Measurements from ENCODE around the gene IL6R. TPM values are rescaled to one million over a fixed set of nuclear protein-coding genes. Genes with fewer than 3 reads are reported as not detected.
A peak's percentile ranks its signal among the peaks of the same experiment; 100 is the strongest.

The IL6R gene
- total RNA-seq, 2 experiments from 2014 or later: 9.1 to 9.3 TPM

DNA sequence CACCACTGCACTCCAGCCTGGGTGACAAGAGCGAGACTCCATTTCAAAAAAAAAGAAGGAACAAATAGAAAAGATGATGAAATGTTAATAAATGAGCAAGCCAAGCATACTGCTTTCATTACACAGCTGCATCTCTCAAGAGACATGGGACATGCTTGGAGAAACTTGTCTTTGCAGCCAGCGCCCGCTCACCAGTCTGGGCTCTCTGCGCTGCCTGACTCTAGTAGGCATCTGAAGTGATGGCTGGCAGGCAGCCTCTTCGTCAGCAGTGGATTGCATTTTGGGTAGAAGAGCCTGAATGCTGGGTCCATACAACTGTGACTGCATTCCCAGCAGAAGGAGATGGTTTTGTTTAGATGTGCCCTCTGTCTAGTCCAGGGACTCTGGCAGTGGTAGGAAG lies 48.0 kb downstream of the IL6R start:
- Mint-ChIP-seq H3K4me3 (no peak overlapping the region), H3K36me3 (ENCODE audit: low read depth) (peaks cover 17% of the 10 kb centered on the region), H3K4me1 (peaks cover 22% of the 10 kb centered on the region), H3K9me3 (no peaks in the 10 kb centered on the region), H3K27ac (no peak overlapping the region), H3K27me3 (peaks cover 16% of the 10 kb centered on the region)
- no peak for DNase-seq
- ChIA-PET CTCF (interaction anchor here (0.7 to 3.0 kb wide), 5 partner anchors 10 to 211 kb away, joined by 3 to 8 read pairs (median 4); no protein-coding TSS in a partner anchor), POLR2A (no interaction called here)

DNA sequence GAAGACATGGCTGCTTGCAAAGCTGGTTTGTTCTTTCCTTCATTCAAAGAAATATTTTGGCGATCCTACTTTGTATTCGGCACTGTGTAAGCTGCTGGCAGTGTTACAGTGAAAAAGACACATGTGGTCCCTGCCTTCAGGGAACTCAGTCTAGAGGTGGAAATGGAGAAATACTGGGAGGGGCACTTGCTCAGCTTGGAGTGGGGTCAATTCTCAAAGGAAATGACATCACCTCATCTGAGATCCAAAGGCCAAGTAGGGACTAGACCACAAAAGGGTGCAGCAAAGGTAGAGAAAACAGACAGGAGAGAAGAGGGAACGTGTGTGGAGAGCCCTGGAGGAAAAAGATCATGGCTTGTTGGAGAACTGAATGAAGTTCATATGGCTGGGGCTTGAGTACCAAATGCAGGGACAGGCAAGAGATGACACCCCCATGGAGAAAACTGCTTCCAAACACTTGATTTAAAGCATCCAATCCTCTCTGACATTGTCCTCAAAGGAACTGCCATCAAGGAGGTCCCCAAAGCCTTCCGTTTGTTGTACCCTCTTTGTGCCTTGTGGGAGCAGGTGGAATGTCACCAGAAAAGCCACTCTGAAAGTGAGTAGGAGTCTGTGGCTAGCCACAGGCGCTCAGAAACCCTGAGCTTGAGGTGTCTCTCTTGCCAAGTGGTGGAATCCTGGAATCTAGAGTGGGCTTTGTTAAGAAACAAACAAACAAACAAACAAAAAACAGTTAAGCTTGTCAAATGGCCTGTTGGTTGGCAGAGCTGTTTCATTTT lies 48.6 kb downstream of the IL6R start:
- peaks cover 19% of the 10 kb centered on the region for H3K36me3 Mint-ChIP-seq (ENCODE audit: low read depth)
- no peak overlapping the region for H3K27ac Mint-ChIP-seq
- no peak for DNase-seq
- no peaks in the 10 kb centered on the region for H3K9me3 Mint-ChIP-seq
- POLR2A ChIA-PET: no interaction called here
- H3K4me3 Mint-ChIP-seq: no peak overlapping the region
- H3K27me3 Mint-ChIP-seq: peaks cover 16% of the 10 kb centered on the region
- H3K4me1 Mint-ChIP-seq: peaks cover 22% of the 10 kb centered on the region
- CTCF ChIA-PET: interaction anchor here (0.6 to 3.0 kb wide), 5 partner anchors 8 to 292 kb away, joined by 3 to 8 read pairs (median 3); no protein-coding TSS in a partner anchor

DNA sequence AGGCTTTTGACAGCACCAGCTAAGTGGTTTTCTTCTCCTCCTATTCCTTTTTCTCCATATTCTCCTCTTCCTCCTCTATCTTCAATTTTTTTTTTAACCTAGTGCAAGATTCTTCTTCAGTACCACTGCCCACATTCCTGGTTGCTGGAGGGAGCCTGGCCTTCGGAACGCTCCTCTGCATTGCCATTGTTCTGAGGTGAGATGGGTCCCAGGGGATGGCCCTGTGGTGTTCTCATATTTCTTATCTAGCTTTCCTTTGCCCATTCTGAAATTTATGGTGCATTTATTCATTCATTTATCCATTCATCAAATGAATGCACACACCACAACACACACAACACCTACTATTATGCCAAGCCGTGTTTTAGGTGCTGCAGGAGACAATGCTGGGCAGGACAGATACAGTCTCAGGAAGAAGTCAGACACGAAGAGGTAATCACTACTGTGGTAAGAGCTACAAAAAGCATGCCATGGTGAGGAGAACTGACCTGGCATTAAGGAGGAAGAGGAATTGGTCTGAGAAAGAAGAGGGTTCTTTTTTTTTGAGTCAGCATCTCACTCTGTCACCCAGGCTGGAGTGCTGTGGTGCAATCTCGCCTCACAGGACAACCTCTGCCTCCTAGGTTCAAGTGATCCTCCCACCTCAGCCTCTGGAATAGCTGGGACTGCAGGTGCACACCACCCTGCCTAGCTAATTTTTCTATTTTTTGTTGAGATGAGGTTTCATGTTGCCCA lies 49.4 kb downstream of the IL6R start:
- Mint-ChIP-seq H3K4me1 (peaks cover 22% of the 10 kb centered on the region), H3K4me3 (no peak overlapping the region), H3K36me3 (ENCODE audit: low read depth) (peaks cover 19% of the 10 kb centered on the region), H3K27ac (no peak overlapping the region), H3K9me3 (no peaks in the 10 kb centered on the region), H3K27me3 (peaks cover 16% of the 10 kb centered on the region)
- DNase-seq: no peak
- CTCF ChIA-PET: interaction anchor here (0.6 to 3.0 kb wide), 7 partner anchors 9 to 709 kb away, joined by 3 to 8 read pairs (median 3); no protein-coding TSS in a partner anchor
- POLR2A ChIA-PET: interaction anchor here (0.5 kb wide), 1 partner anchor 38 kb away, joined by 3 read pairs; no protein-coding TSS in a partner anchor

DNA sequence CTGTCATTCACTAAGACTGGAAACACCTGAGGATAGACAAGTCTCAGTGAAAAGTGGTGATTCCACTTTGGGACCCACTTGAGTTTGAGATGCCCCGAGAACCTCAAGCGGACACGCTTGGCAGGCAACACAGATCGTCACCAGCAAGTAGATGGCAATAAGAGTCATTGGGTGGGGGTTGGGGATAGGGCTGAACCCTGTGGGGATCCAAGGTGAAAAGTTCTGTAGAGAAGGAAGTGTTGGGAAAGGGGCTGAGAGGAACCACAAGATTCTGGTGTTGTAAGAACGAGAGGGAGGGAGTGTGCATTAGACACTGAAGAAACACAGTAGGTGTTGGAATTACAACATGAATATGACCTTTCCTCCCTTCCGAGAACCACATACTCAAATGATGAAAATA lies 51.5 kb downstream of the IL6R start:
- ChIA-PET POLR2A (no interaction called here), CTCF (interaction anchor here (0.6 to 0.7 kb wide), 2 partner anchors 14 to 1637 kb away, joined by 3 to 4 read pairs; no protein-coding TSS in a partner anchor)
- Mint-ChIP-seq H3K4me1 (peaks cover 33% of the 10 kb centered on the region), H3K36me3 (ENCODE audit: low read depth) (peaks cover 19% of the 10 kb centered on the region), H3K27ac (no peak overlapping the region), H3K9me3 (no peaks in the 10 kb centered on the region), H3K4me3 (no peak overlapping the region), H3K27me3 (peaks cover 10% of the 10 kb centered on the region)
- DNase-seq: no peak

DNA sequence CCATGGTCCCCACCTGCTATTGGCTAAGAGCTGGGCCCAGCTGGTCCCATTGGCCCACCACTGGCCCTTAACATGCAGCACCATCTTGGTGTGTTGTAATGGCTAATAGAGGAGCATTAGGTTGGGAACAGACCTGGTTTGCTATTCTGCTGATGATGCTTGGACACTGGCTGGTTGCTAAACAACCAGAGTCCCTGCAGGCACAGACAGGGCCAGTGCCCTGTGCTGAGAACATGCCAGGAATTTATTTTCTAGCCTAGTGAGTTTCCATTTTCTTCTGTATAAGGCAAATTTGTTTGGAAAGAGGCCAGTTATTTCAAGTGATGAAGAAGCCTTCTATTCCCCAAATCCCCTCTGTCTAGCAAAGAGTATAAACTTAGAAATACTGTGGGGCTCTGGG lies 53.9 kb downstream of the IL6R start:
- no peak for DNase-seq
- POLR2A ChIA-PET: no interaction called here
- Mint-ChIP-seq H3K4me1 (peaks cover 41% of the 10 kb centered on the region), H3K27me3 (no peaks in the 10 kb centered on the region), H3K36me3 (ENCODE audit: low read depth) (peaks cover 16% of the 10 kb centered on the region), H3K27ac (no peak overlapping the region), H3K9me3 (no peaks in the 10 kb centered on the region), H3K4me3 (no peak overlapping the region)
- CTCF ChIA-PET: interaction anchor here (0.6 to 1.1 kb wide), 5 partner anchors 13 to 485 kb away, joined by 3 to 4 read pairs (median 3); no protein-coding TSS in a partner anchor

DNA sequence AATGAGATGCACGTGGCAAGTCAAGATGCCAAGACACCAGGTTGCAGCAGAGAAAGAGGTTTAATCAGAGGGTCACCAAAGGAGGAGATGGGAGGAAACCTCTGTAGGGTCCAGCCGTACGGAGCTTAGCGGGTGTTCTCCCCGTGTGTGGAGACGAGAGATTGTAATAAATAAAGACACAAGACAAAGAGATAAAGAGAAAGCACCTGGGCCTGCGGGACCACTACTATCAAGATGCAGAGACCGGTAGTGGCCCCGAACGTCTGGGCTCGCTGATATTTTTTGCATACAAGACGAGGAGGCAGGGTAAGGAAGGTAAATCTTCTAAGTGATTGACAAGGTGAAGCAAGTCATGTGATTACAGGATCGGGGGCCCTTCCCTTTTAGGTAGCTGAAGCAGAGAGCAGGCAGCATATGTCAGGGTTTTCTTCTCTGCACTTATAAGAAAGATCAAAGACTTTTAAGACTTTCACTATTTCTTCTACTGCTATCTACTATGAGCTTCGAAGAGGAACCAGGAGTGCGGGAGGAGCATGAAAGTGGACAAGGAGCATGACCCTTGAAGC lies 55.6 kb downstream of the IL6R start:
- CTCF ChIA-PET: interaction anchor here (1.2 kb wide), 1 partner anchor 126 kb away, joined by 3 read pairs; no protein-coding TSS in a partner anchor
- Mint-ChIP-seq H3K9me3 (no peaks in the 10 kb centered on the region), H3K36me3 (ENCODE audit: low read depth) (peaks cover 10% of the 10 kb centered on the region), H3K27me3 (no peaks in the 10 kb centered on the region), H3K4me1 (peaks cover 45% of the 10 kb centered on the region), H3K4me3 (peak overlapping the region; percentile 14), H3K27ac (no peak overlapping the region)
- no peak for DNase-seq
- POLR2A ChIA-PET: no interaction called here

DNA sequence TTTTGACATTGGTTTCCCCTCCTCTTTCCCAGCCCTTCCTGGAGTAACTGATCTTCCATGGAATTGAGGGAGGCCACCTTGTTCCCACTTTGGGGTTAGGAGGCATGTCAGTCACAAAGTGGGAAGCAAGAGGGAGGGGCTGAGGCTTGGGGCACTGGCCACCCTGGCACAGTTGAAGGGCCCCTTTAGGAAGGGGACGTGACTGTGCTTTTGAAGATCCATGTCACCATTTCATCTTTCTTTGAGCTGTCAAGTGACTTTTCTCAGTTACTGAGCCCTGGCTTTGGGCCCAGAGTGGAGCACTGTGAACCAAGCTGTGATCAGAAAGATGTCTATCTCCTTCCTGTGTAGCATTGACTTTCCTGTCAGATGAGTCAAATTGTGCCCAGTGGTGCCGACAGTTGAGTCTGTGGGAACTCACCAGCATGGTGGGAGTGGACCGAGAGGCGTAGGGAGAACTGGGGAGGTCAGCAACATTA lies 58.4 kb downstream of the IL6R start:
- peak overlapping the region; percentile 78 for H3K27ac Mint-ChIP-seq
- no peaks in the 10 kb centered on the region for H3K9me3 Mint-ChIP-seq
- peaks cover 71% of the 10 kb centered on the region for H3K4me1 Mint-ChIP-seq
- POLR2A ChIA-PET: interaction anchor here (0.5 to 0.9 kb wide), 3 partner anchors 9 to 25 kb away, joined by 3 to 5 read pairs (median 4); no protein-coding TSS in a partner anchor
- no peak overlapping the region for H3K4me3 Mint-ChIP-seq
- peak; percentile 74 for DNase-seq
- H3K27me3 Mint-ChIP-seq: no peaks in the 10 kb centered on the region
- H3K36me3 Mint-ChIP-seq (ENCODE audit: low read depth): peaks cover 2% of the 10 kb centered on the region
- CTCF ChIA-PET: interaction anchor here (0.7 to 1.7 kb wide), 10 partner anchors 8 to 244 kb away, joined by 3 to 5 read pairs (median 3); no protein-coding TSS in a partner anchor

DNA sequence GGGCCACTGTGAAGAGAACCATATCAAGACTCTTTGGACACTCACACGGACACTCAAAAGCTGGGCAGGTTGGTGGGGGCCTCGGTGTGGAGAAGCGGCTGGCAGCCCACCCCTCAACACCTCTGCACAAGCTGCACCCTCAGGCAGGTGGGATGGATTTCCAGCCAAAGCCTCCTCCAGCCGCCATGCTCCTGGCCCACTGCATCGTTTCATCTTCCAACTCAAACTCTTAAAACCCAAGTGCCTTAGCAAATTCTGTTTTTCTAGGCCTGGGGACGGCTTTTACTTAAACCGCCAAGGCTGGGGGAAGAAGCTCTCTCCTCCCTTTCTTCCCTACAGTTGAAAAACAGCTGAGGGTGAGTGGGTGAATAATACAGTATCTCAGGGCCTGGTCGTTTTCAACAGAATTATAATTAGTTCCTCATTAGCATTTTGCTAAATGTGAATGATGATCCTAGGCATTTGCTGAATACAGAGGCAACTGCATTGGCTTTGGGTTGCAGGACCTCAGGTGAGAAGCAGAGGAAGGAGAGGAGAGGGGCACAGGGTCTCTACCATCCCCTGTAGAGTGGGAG lies 60.6 kb downstream of the IL6R start:
- no peak overlapping the region for H3K27ac Mint-ChIP-seq
- no peak overlapping the region for H3K4me3 Mint-ChIP-seq
- H3K9me3 Mint-ChIP-seq: no peaks in the 10 kb centered on the region
- ChIA-PET POLR2A (interaction anchor here (0.7 kb wide), 1 partner anchor 127 kb away, joined by 3 read pairs; no protein-coding TSS in a partner anchor), CTCF (interaction anchor here (0.7 to 1.2 kb wide), 5 partner anchors 8 to 141 kb away, joined by 3 read pairs; no protein-coding TSS in a partner anchor)
- no peaks in the 10 kb centered on the region for H3K27me3 Mint-ChIP-seq
- no peak for DNase-seq
- H3K4me1 Mint-ChIP-seq: peaks cover 64% of the 10 kb centered on the region
- peaks cover 2% of the 10 kb centered on the region for H3K36me3 Mint-ChIP-seq (ENCODE audit: low read depth)

DNA sequence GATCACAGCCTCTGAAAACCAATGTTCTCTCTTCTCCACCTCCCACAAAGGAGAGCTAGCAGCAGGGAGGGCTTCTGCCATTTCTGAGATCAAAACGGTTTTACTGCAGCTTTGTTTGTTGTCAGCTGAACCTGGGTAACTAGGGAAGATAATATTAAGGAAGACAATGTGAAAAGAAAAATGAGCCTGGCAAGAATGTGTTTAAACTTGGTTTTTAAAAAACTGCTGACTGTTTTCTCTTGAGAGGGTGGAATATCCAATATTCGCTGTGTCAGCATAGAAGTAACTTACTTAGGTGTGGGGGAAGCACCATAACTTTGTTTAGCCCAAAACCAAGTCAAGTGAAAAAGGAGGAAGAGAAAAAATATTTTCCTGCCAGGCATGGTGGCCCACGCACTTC lies 61.1 kb downstream of the IL6R start:
- ChIA-PET POLR2A (no interaction called here), CTCF (interaction anchor here (0.7 to 1.2 kb wide), 3 partner anchors 8 to 94 kb away, joined by 3 read pairs; no protein-coding TSS in a partner anchor)
- Mint-ChIP-seq H3K36me3 (ENCODE audit: low read depth) (peaks cover 2% of the 10 kb centered on the region), H3K27ac (no peak overlapping the region), H3K27me3 (no peaks in the 10 kb centered on the region), H3K4me1 (peaks cover 60% of the 10 kb centered on the region), H3K4me3 (no peak overlapping the region), H3K9me3 (no peaks in the 10 kb centered on the region)
- DNase-seq: no peak

DNA sequence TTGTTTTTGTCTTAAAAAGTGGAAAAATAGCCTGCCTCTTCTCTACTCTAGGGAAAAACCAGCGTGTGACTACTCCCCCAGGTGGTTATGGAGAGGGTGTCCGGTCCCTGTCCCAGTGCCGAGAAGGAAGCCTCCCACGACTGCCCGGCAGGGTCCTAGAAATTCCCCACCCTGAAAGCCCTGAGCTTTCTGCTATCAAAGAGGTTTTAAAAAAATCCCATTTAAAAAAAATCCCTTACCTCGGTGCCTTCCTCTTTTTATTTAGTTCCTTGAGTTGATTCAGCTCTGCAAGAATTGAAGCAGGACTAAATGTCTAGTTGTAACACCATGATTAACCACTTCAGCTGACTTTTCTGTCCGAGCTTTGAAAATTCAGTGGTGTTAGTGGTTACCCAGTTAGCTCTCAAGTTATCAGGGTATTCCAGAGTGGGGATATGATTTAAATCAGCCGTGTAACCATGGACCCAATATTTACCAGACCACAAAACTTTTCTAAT lies 61.8 kb downstream of the IL6R start:
- Mint-ChIP-seq H3K9me3 (no peaks in the 10 kb centered on the region), H3K36me3 (ENCODE audit: low read depth) (peaks cover 2% of the 10 kb centered on the region), H3K27me3 (no peaks in the 10 kb centered on the region), H3K4me1 (peaks cover 56% of the 10 kb centered on the region), H3K4me3 (no peak overlapping the region), H3K27ac (no peak overlapping the region)
- DNase-seq: no peak
- CTCF ChIA-PET: interaction anchor here (0.7 to 1.6 kb wide), 5 partner anchors 12 to 624 kb away, joined by 3 to 4 read pairs (median 3); no protein-coding TSS in a partner anchor
- POLR2A ChIA-PET: no interaction called here

DNA sequence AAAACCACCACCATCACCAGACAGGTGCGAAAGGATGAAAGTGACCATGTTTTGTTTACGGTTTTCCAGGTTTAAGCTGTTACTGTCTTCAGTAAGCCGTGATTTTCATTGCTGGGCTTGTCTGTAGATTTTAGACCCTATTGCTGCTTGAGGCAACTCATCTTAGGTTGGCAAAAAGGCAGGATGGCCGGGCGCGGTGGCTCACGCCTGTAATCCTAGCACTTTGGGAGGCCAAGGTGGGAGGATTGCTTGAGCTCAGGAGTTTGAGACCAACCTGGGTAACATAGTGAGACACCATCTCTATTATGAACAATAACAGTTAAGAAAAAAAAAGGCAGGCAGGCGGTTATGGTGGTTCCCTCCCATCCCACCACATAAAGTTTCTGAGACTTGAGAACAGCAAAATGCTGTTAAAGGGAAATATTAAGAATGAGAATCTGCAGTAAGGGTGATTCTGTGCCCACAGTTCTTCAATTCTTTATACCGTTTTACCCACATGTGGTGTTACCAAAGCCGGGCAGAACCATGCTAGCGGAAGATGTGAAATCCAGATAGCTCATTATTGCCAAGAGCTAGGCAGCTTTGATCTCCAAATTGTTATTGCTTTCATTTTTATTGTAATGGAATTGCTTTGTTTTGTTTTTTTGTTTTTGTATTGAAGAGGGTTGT lies 62.4 kb downstream of the IL6R start:
- peak overlapping the region; percentile 20 for H3K27ac Mint-ChIP-seq
- ChIA-PET CTCF (interaction anchor here (0.6 to 1.6 kb wide), 7 partner anchors 12 to 608 kb away, joined by 3 to 4 read pairs (median 3); no protein-coding TSS in a partner anchor), POLR2A (no interaction called here)
- H3K36me3 Mint-ChIP-seq (ENCODE audit: low read depth): peaks cover 2% of the 10 kb centered on the region
- H3K4me1 Mint-ChIP-seq: peaks cover 53% of the 10 kb centered on the region
- no peak overlapping the region for H3K4me3 Mint-ChIP-seq
- H3K9me3 Mint-ChIP-seq: no peaks in the 10 kb centered on the region
- no peak for DNase-seq
- H3K27me3 Mint-ChIP-seq: no peaks in the 10 kb centered on the region
